ENCODE measurements around the gene UMODL1. TPM values are rescaled to one million over a fixed set of nuclear protein-coding genes. Genes with fewer than 3 reads are reported as not detected.

UMODL1 gene
- total and polyA plus RNA-seq, 2 donors (not counting 3 experiments of a cell fraction or from before 2014, with no cell fraction given), result not detected

- TF ChIP-seq GATA2 (IDR thresholded peaks at IDR 0.05; ENCODE audit: insufficient read depth, insufficient read length, low read depth, low read length) (no peak), POLR2AphosphoS5 (IDR thresholded peaks at IDR 0.05; ENCODE audit: insufficient read depth, low read depth, low read length) (no peak), FOS (IDR thresholded peaks at IDR 0.05; ENCODE audit: borderline replicate concordance, insufficient read depth, low read length) (no peak), CTCF (IDR thresholded peaks at IDR 0.05; ENCODE audit: extremely low read depth in 1 of 2, insufficient read depth in 1 of 2, low read depth in 1 of 2, low read length in 2 of 2) (no peak), MYC (IDR thresholded peaks at IDR 0.05; ENCODE audit: low read depth, low read length) (no peak), POLR2A (IDR thresholded peaks at IDR 0.05; ENCODE audit: low read depth, low read length) (no peak), MAX (IDR thresholded peaks at IDR 0.05; ENCODE audit: insufficient read depth, insufficient read length) (no peak), JUN (IDR thresholded peaks at IDR 0.05; ENCODE audit: borderline replicate concordance, insufficient read depth, insufficient read length, low read depth) (no peak), EZH2 (IDR thresholded peaks at IDR 0.05; ENCODE audit: borderline replicate concordance, low read depth, low read length, severe bottlenecking) (no peak)
- no peaks in the 10 kb centered on the region for H3K9me1 ChIP-seq (replicated peaks; ENCODE audit: control insufficient read depth, extremely low read depth, insufficient read depth, low read length)
- BruUV-seq (replicated peaks), result no TSS peak
- no peaks in the 10 kb centered on the region for H3K36me3 ChIP-seq (ENCODE audit: control insufficient read depth in 2 of 2, extremely low read depth in 1 of 2, insufficient read depth in 2 of 2, low read length in 2 of 2)
- no peak overlapping the region for H3K4me2 ChIP-seq (ENCODE audit: insufficient read depth, low read length)
- no peak overlapping the region for H3K27ac ChIP-seq (ENCODE audit: insufficient read depth, low read depth, low read length)
- H3K4me1 ChIP-seq (ENCODE audit: control insufficient read depth, extremely low read depth, insufficient read depth, low read length), result no peaks in the 10 kb centered on the region
- H3K9ac ChIP-seq (replicated peaks; ENCODE audit: extremely low read depth, insufficient read depth, low read length), result no peak overlapping the region
- dilution Hi-C loops (cut with MboI; ENCODE audit: extremely low pct_ligation_motif_present, low sequenced_read_pairs), result no loop called here
- H4K20me1 ChIP-seq (replicated peaks; ENCODE audit: control insufficient read depth, extremely low read depth, insufficient read depth, low read length), result no peaks in the 10 kb centered on the region
- no peak overlapping the region for H3K4me3 ChIP-seq (replicated peaks in 1 of 3; ENCODE audit: insufficient read depth in 1 of 3, low read depth in 1 of 3, low read length in 3 of 3)
- no peak overlapping the region for H2AFZ ChIP-seq (ENCODE audit: low read depth, low read length)
- CTCF ChIA-PET, result interaction anchor here (1.8 kb wide), 1 partner anchor 15 kb away, joined by 5 read pairs; no protein-coding TSS in a partner anchor
- H3K27me3 ChIP-seq (ENCODE audit: control insufficient read depth in 2 of 2, insufficient read depth in 2 of 2, low read length in 2 of 2), result peaks cover 2% of the 10 kb centered on the region in 2 experiments
- H3K79me2 ChIP-seq (ENCODE audit: control insufficient read depth, insufficient read depth, low read length), result no peaks in the 10 kb centered on the region
- POLR2A ChIA-PET, result no interaction called here
- FAIRE-seq (no peak), DNase-seq (ENCODE audit: low read depth, low spot score) (no peak)
- intact Hi-C loops (cut with micrococcal nuclease), result loop anchor here (5.0 kb wide), 1 partner anchor 37 kb away; no protein-coding TSS in a partner anchor
- no peaks in the 10 kb centered on the region for H3K9me3 ChIP-seq (replicated peaks; ENCODE audit: control insufficient read depth, insufficient read depth, low read length)
These were observed 89.1 kb downstream of the UMODL1 start for GRCh38 chr21:42160111-42160721.

Measured in endothelial cell of umbilical vein (primary cell).